GM12878 (cell line): ENCODE data around the gene IL3RA. TPM values are rescaled to one million over a fixed set of nuclear protein-coding genes. Genes with fewer than 3 reads are reported as not detected.
"Not testable (repeated sequence)": the region's sequence is repeated elsewhere in the genome, so short reads cannot be mapped to it uniquely, and the experiment has no call there.

Source experiments
- ATAC-seq: fragments of 200-7000 bp; cut with Tn5 transposase; 3 replicates; pipeline ENCODE4 v1.9.1; 2020; ENCODE audit warnings: mild to moderate bottlenecking, moderate library complexity
- BruUV-seq: library from RNA; stranded (reverse); fragments of 400-500 nt; replicated peaks from 2 replicates; lab custom pipeline; 2021; lab: Mats Ljungman, UMichigan
- CTCF ChIA-PET: fragments of 300-600 bp; sonication (Branson Sonifier 250); formaldehyde crosslinking; extraction: SDS; loops from one replicate; lab custom pipeline; 2021; ENCODE audit warnings: inconsistent platforms; lab: Yijun Ruan, JAX
- POLR2A ChIA-PET: fragments of 350-600 bp; formaldehyde crosslinking; extraction: SDS; loops from one replicate; lab custom pipeline; 2021; ENCODE audit warnings: inconsistent platforms; lab: Charles Lee
- RAD21 ChIA-PET: fragments of 300-600 bp; sonication (Branson Sonifier 250); formaldehyde crosslinking; loops from one replicate; lab custom pipeline; 2023; ENCODE audit warnings: antibody characterized with exemption; ENCODE audit not compliant: unreplicated experiment; lab: Charles Lee
- SMC1A ChIA-PET: fragments of 300-600 bp; sonication (Branson Sonifier 250); formaldehyde crosslinking; loops from one replicate; lab custom pipeline; 2023; ENCODE audit not compliant: unreplicated experiment, uncharacterized antibody; lab: Charles Lee
- DNase-seq: peaks from one replicate; pipeline ENCODE4 v3.0.0-alpha.2; 2011; ENCODE audit warnings: low read depth, low spot score
- FAIRE-seq: peaks from 3 replicates; lab custom pipeline; 2011; peaks lifted over from hg19 to GRCh38; lab: Jason Lieb, UNC
- H2AFZ ChIP-seq: 2 replicates; pipeline ENCODE4 v1.6.0; 2011; ENCODE audit warnings: low read depth, low read length, control low read depth; ENCODE audit not compliant: control insufficient read depth
- H3K27ac ChIP-seq: 2 replicates; pipeline ENCODE4 v1.5.1; 2011; ENCODE audit warnings: control low read depth; ENCODE audit not compliant: control insufficient read depth, insufficient read depth
- H3K27me3 ChIP-seq, 2 experiments: replicated peaks in 1 of 2; 2 replicates each; pipeline versions ENCODE4 v1.6.0 to v1.6.1; 2011; ENCODE audit warnings: low read length in 1 of 2; ENCODE audit not compliant: control insufficient read depth in 2 of 2, insufficient read depth in 2 of 2
- H3K36me3 ChIP-seq, 2 experiments: 2 replicates each; pipeline ENCODE4 v1.5.1; 2011; ENCODE audit warnings: low read length in 1 of 2; ENCODE audit not compliant: control insufficient read depth in 2 of 2, insufficient read depth in 2 of 2
- H3K4me1 ChIP-seq: 2 replicates; pipeline ENCODE4 v1.6.1; 2011; ENCODE audit warnings: mild to moderate bottlenecking, low read length, moderate library complexity, mixed read lengths; ENCODE audit not compliant: control insufficient read depth, insufficient read depth
- H3K4me2 ChIP-seq: 2 replicates; pipeline ENCODE4 v1.6.0; 2011; ENCODE audit warnings: control low read depth; ENCODE audit not compliant: control insufficient read depth, insufficient read depth
- H3K4me3 ChIP-seq: fragments of 200-600 bp; sonication (generic); 2 replicates; pipeline ENCODE4 v1.5.1; 2016
- H3K79me2 ChIP-seq: 2 replicates; pipeline ENCODE4 v1.6.0; 2011; ENCODE audit warnings: low read length; ENCODE audit not compliant: control insufficient read depth, insufficient read depth
- H3K9ac ChIP-seq: 2 replicates; pipeline ENCODE4 v1.8.0; 2011; ENCODE audit warnings: low read length, control low read depth, mixed read lengths; ENCODE audit not compliant: control insufficient read depth, insufficient read depth
- H3K9me3 ChIP-seq: replicated peaks from 3 replicates; pipeline ENCODE4 v1.5.1; 2011; ENCODE audit warnings: mild to moderate bottlenecking, low read length; ENCODE audit not compliant: control insufficient read depth, insufficient read depth
- H4K20me1 ChIP-seq: 2 replicates; pipeline ENCODE4 v1.6.0; 2011; ENCODE audit not compliant: control insufficient read depth, insufficient read depth
- CHD2 ChIP-seq: IDR thresholded peaks from 2 replicates; pipeline ENCODE4 v1.6.1; 2011; ENCODE audit warnings: low read depth, low read length, improper control_type of control experiment, borderline replicate concordance
- KDM1A ChIP-seq: fragments of 200-600 bp; sonication (generic); IDR thresholded peaks from 2 replicates; pipeline ENCODE4 v1.6.1; 2016; ENCODE audit warnings: borderline replicate concordance
- KLF5 ChIP-seq: fragments of 450-650 bp; IDR thresholded peaks from 2 replicates; pipeline ENCODE4 v1.6.1; 2014; ENCODE audit warnings: mild to moderate bottlenecking; ENCODE audit not compliant: partially characterized antibody
- SMC3 ChIP-seq: IDR thresholded peaks from 2 replicates; pipeline ENCODE4 v1.6.1; 2011; ENCODE audit warnings: low read length, improper control_type of control experiment, borderline replicate concordance
- YY1 ChIP-seq: IDR thresholded peaks from 2 replicates; pipeline ENCODE4 v1.6.1; 2011; ENCODE audit warnings: low read depth, mild to moderate bottlenecking, low read length
- ZBED1 ChIP-seq: IDR thresholded peaks from 2 replicates; pipeline ENCODE4 v1.6.1; 2016; ENCODE audit warnings: borderline replicate concordance
- WGBS: methylation state at CpG from one replicate; pipeline ENCODE4 v1.1.6; 2016; ENCODE audit warnings: low lambda C conversion rate; ENCODE audit not compliant: insufficient replicate concordance, insufficient coverage; ENCODE audit errors: missing lambda C conversion rate; 5-methylcytosine and 5-hydroxymethylcytosine counted together
- in situ Hi-C: fragments of 300-500 bp; cut with MboI; formaldehyde crosslinking; loops from 9 replicates; pipeline ENCODE4 v1.14.3; 2018; ENCODE audit warnings: mixed read lengths
- intact Hi-C: fragments of 100-400 bp; cut with micrococcal nuclease; formaldehyde crosslinking; loops from one replicate; pipeline ENCODE4 v1.14.2; 2022; ENCODE audit not compliant: unreplicated experiment
- polyA plus RNA-seq, 11 experiments: library from polyadenylated mRNA; depleted of rRNA in 4 of 11; unstranded in 6 of 11; stranded (reverse) in 5 of 11; fragments of >200 nt; fragmentation: Nextera tagmentation in 4 of 11; fragmentation: Illumina TruSeq in 1 of 11; extraction: Ambion mirVana in 4 of 11; extraction: Trizol in 1 of 11; gene quantifications; 1 replicate in 1 of 11; 2 replicates in 10 of 11; pipeline versions ENCODE4 v1.2.1 to v1.2.3, GENCODE V29; 2011 to 2016; ENCODE audit warnings: inconsistent platforms in 2 of 11, missing spikeins in 2 of 11, low read depth in 1 of 11
- total RNA-seq, 4 experiments: library from RNA; depleted of rRNA in 3 of 4; stranded (reverse); fragments of >200 nt in 3 of 4; fragmentation: Illumina TruSeq in 1 of 4; extraction: Trizol in 1 of 4; gene quantifications; 2 replicates each; pipeline versions ENCODE4 v1.2.1 to v1.2.3, GENCODE V29; 2013 to 2021
- TF ChIP-seq, protein P1 (sequence below): fragments of 450-650 bp; IDR thresholded peaks from 2 replicates; pipeline ENCODE4 v1.6.1; 2018; ENCODE audit warnings: borderline replicate concordance, mild to moderate bottlenecking; ENCODE audit not compliant: partially characterized antibody
- TF ChIP-seq, protein P2 (sequence below): IDR thresholded peaks from 2 replicates; pipeline ENCODE4 v1.6.1; 2011; ENCODE audit warnings: borderline replicate concordance, low read depth, mild to moderate bottlenecking, moderate library complexity, low read length; ENCODE audit not compliant: insufficient read depth, poor library complexity, severe bottlenecking
- TF ChIP-seq, protein P3 (sequence below): IDR thresholded peaks from 2 replicates; pipeline ENCODE4 v1.6.1; 2012; ENCODE audit warnings: low read depth, low read length, improper control_type of control experiment

IL3RA gene
- total and polyA plus RNA-seq, 10 of the 15 experiments (the other 5 are each of a cell fraction or from before 2014, with no cell fraction given), result 2.1 to 31.1 (median 17.9) TPM

DNA sequence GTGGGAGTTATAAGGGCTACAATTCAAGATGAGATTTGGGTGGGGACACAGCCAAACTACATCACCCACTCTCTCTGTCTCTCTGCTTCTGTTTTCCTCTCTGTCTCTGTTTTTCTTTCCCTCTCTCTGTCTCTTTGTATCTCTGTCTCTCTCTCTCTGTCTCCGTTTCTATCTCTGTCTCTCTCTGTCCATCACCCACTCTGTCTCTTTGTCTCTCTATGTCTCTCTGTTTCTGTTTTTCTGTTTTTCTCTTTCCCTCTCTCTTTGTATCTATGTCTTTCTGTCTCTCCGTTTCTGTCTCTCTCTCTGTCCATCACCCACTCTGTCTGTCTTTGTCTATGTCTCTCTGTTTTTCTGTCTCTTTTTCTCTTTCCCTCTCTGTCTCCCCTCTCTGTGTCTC is 25.3 kb downstream of the IL3RA start:
- intact Hi-C loops, result no loop called here
- DNase-seq (no peak), ATAC-seq (no peak), FAIRE-seq (no peak)
- H3K36me3 ChIP-seq, result peaks cover 2 to 3% of the 10 kb centered on the region in 2 experiments; a peak in 3 of 4 replicates
- CTCF ChIA-PET, result no interaction called here
- WGBS, result 79% methylated on average over 2 of the region's 2 CpGs
- H4K20me1 ChIP-seq, result no peaks in the 10 kb centered on the region
- H3K79me2 ChIP-seq, result no peaks in the 10 kb centered on the region
- H3K27ac ChIP-seq, result no peak overlapping the region
- SMC1A ChIA-PET, result no interaction called here
- no peak overlapping the region for H3K9ac ChIP-seq
- TF ChIP-seq YY1, result no peak
- TF ChIP-seq, protein P1, sequence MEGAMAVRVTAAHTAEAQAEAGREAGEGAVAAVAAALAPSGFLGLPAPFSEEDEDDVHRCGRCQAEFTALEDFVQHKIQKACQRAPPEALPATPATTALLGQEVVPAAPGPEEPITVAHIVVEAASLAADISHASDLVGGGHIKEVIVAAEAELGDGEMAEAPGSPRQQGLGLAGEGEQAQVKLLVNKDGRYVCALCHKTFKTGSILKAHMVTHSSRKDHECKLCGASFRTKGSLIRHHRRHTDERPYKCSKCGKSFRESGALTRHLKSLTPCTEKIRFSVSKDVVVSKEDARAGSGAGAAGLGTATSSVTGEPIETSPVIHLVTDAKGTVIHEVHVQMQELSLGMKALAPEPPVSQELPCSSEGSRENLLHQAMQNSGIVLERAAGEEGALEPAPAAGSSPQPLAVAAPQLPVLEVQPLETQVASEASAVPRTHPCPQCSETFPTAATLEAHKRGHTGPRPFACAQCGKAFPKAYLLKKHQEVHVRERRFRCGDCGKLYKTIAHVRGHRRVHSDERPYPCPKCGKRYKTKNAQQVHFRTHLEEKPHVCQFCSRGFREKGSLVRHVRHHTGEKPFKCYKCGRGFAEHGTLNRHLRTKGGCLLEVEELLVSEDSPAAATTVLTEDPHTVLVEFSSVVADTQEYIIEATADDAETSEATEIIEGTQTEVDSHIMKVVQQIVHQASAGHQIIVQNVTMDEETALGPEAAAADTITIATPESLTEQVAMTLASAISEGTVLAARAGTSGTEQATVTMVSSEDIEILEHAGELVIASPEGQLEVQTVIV, result no peak
- TF ChIP-seq SMC3, result no peak
- TF ChIP-seq, protein P2, sequence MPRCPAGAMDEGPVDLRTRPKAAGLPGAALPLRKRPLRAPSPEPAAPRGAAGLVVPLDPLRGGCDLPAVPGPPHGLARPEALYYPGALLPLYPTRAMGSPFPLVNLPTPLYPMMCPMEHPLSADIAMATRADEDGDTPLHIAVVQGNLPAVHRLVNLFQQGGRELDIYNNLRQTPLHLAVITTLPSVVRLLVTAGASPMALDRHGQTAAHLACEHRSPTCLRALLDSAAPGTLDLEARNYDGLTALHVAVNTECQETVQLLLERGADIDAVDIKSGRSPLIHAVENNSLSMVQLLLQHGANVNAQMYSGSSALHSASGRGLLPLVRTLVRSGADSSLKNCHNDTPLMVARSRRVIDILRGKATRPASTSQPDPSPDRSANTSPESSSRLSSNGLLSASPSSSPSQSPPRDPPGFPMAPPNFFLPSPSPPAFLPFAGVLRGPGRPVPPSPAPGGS, result no peak
- TF ChIP-seq KLF5, result no peak
- no peak for TF ChIP-seq CHD2
- no peak for TF ChIP-seq ZBED1
- TF ChIP-seq, protein P3, sequence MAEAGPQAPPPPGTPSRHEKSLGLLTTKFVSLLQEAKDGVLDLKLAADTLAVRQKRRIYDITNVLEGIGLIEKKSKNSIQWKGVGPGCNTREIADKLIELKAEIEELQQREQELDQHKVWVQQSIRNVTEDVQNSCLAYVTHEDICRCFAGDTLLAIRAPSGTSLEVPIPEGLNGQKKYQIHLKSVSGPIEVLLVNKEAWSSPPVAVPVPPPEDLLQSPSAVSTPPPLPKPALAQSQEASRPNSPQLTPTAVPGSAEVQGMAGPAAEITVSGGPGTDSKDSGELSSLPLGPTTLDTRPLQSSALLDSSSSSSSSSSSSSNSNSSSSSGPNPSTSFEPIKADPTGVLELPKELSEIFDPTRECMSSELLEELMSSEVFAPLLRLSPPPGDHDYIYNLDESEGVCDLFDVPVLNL, result no peak
- TF ChIP-seq KDM1A, result no peak
- BruUV-seq, result no TSS peak
- no peak overlapping the region for H3K4me2 ChIP-seq
- H2AFZ ChIP-seq, result no peak overlapping the region
- H3K4me1 ChIP-seq, result no peaks in the 10 kb centered on the region
- in situ Hi-C loops, result no loop called here
- no peaks in the 10 kb centered on the region; the same call in 1 of the 3 replicates for H3K9me3 ChIP-seq
- no peak overlapping the region for H3K4me3 ChIP-seq
- no peaks in the 10 kb centered on the region for H3K27me3 ChIP-seq
- RAD21 ChIA-PET, result no interaction called here
- POLR2A ChIA-PET, result no interaction called here

DNA sequence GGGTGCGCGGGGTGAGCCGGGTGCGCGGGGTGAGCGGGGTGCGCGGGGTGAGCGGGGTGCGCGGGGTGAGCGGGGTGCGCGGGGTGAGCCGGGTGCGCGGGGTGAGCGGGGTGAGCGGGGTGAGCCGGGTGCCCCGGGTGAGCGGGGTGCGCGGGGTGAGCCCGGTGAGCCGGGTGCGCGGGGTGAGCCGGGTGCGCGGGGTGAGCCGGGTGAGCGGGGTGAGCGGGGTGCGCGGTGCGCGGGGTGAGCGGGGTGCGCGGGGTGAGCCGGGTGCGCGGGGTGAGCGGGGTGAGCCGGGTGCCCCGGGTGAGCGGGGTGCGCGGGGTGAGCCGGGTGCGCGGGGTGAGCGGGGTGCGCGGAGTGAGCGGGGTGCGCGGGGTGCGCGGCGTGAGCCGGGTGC is 29.8 kb downstream of the IL3RA start:
- in situ Hi-C loops, intact Hi-C loops, ATAC-seq, H3K27ac ChIP-seq, H3K4me3 ChIP-seq, CTCF ChIA-PET, POLR2A ChIA-PET, H3K27me3 ChIP-seq, H3K4me2 ChIP-seq, DNase-seq, H3K36me3 ChIP-seq, H3K9me3 ChIP-seq, SMC1A ChIA-PET, H3K9ac ChIP-seq, BruUV-seq, H2AFZ ChIP-seq, H4K20me1 ChIP-seq, H3K4me1 ChIP-seq, FAIRE-seq, H3K79me2 ChIP-seq, RAD21 ChIA-PET: not testable (repeated sequence)
- WGBS, result no CpG with 5 or more reads among the region's 63 CpGs
